NCI-H82 (cell line): ENCODE results near the gene MAP3K9.
A peak's percentile ranks its signal among the peaks of the same experiment; 100 is the strongest.

Experiments
- DNase-seq: peaks from one replicate; lab custom pipeline; 2025; lab: John Stamatoyannopoulos, UW

Gene MAP3K9

GRCh38 chr14:70724110-70724509 is 85.2 kb downstream of the MAP3K9 start:
- no peak for DNase-seq

GRCh38 chr14:70723276-70723675 is 86.0 kb downstream of the MAP3K9 start:
- DNase-seq: no peak

- peak; percentile 47 for DNase-seq
Measured at GRCh38 chr14:70722418-70722817, 86.9 kb downstream of the MAP3K9 start.

GRCh38 chr14:70721542-70721941 is 87.8 kb downstream of the MAP3K9 start:
- DNase-seq: peak; percentile 24

- no peak for DNase-seq
Measured at GRCh38 chr14:70718383-70719118, 90.8 kb downstream of the MAP3K9 start.

- peak; percentile 79 for DNase-seq
Measured at GRCh38 chr14:70716958-70717357, 92.4 kb downstream of the MAP3K9 start.

GRCh38 chr14:70716483-70716882 is 92.8 kb downstream of the MAP3K9 start:
- no peak for DNase-seq

- peak; percentile 80 for DNase-seq
Measured at GRCh38 chr14:70714055-70714550, 95.2 kb downstream of the MAP3K9 start.

GRCh38 chr14:70713511-70713916 is 95.8 kb downstream of the MAP3K9 start:
- peak; percentile 22 for DNase-seq

- no peak for DNase-seq
Measured at GRCh38 chr14:70713096-70713495, 96.2 kb downstream of the MAP3K9 start.

- no peak for DNase-seq
Measured at GRCh38 chr14:70711451-70711850, 97.9 kb downstream of the MAP3K9 start.

- no peak for DNase-seq
Measured at GRCh38 chr14:70709726-70710382, 99.5 kb downstream of the MAP3K9 start.

GRCh38 chr14:70708717-70709570 is 100.4 kb downstream of the MAP3K9 start:
- no peak for DNase-seq

GRCh38 chr14:70707138-70708038 is 101.9 kb downstream of the MAP3K9 start:
- no peak for DNase-seq

GRCh38 chr14:70706177-70706576 is 103.1 kb downstream of the MAP3K9 start:
- DNase-seq: no peak

GRCh38 chr14:70704960-70705359 is 104.4 kb downstream of the MAP3K9 start:
- DNase-seq: no peak

- peak; percentile 4 for DNase-seq
Measured at GRCh38 chr14:70703621-70704168, 105.6 kb downstream of the MAP3K9 start.

GRCh38 chr14:70702161-70702560 is 107.2 kb downstream of the MAP3K9 start:
- DNase-seq: no peak

- no peak for DNase-seq
Measured at GRCh38 chr14:70701610-70702009, 107.7 kb downstream of the MAP3K9 start.

- no peak for DNase-seq
Measured at GRCh38 chr14:70700955-70701585, 108.2 kb downstream of the MAP3K9 start.

- DNase-seq: no peak
Measured at GRCh38 chr14:70699646-70700045, 109.7 kb downstream of the MAP3K9 start.
